ENCODE results near the gene CFAP74. TPM values are rescaled to one million over a fixed set of nuclear protein-coding genes. Genes with fewer than 3 reads are reported as not detected.

CFAP74 gene
- total and polyA plus RNA-seq, 2 of the 13 experiments (the other 11 are each of a cell fraction or from before 2014, with no cell fraction given): 0.27 to 0.62 TPM

- no peak for TF ChIP-seq ATF6 (CRISPR knock-in tag; conservative IDR thresholded peaks at IDR 0.05)
- TF ChIP-seq ZNF629 (CRISPR knock-in tag; conservative IDR thresholded peaks at IDR 0.05): no peak
- TF ChIP-seq ZSCAN30 (CRISPR knock-in tag; IDR thresholded peaks at IDR 0.05): no peak
- TF ChIP-seq ZNF75D (CRISPR knock-in tag; IDR thresholded peaks at IDR 0.05; ENCODE audit: borderline replicate concordance): no peak
- TF ChIP-seq EEA1 (CRISPR knock-in tag; IDR thresholded peaks at IDR 0.05; ENCODE audit: borderline replicate concordance): no peak
- TF ChIP-seq NFYC (CRISPR knock-in tag; IDR thresholded peaks at IDR 0.05): no peak
- TF ChIP-seq ADNP (CRISPR knock-in tag; IDR thresholded peaks at IDR 0.05): no peak
- TF ChIP-seq THAP8 (CRISPR knock-in tag; IDR thresholded peaks at IDR 0.05; ENCODE audit: borderline replicate concordance): no peak
- no peak for TF ChIP-seq ZNF224 (CRISPR knock-in tag; IDR thresholded peaks at IDR 0.05)
- no peak for TF ChIP-seq RFX3 (CRISPR knock-in tag; IDR thresholded peaks at IDR 0.05)
- no peak for TF ChIP-seq ZNF672 (CRISPR knock-in tag; IDR thresholded peaks at IDR 0.05)
- TF ChIP-seq ARNTL (CRISPR knock-in tag; IDR thresholded peaks at IDR 0.05): no peak
Measured at GRCh38 chr1:1969953-1970716, 33.5 kb downstream of the CFAP74 start (continued).

Data from HepG2 (cell line).